MM.1S (cell line): Measurements from ENCODE around the gene FAM43A.

Source experiments
- DNase-seq: peaks from one replicate; pipeline ENCODE4 v3.0.0-alpha.2; 2015
- H2AFZ ChIP-seq: fragments of 300-600 bp; sonication (generic); 2 replicates; pipeline ENCODE4 v1.6.0; 2016; ENCODE audit warnings: antibody characterized with exemption, low read length
- H3F3A ChIP-seq: fragments of 300-600 bp; sonication (generic); 2 replicates; pipeline ENCODE4 v1.6.1; 2016; ENCODE audit warnings: mild to moderate bottlenecking, antibody characterized with exemption, low read length, moderate library complexity, mixed read lengths; ENCODE audit not compliant: insufficient read depth
- H3K27ac ChIP-seq: fragments of 300-600 bp; sonication (generic); 2 replicates; pipeline ENCODE4 v1.5.1; 2016; ENCODE audit warnings: mild to moderate bottlenecking, low read length
- H3K27me3 ChIP-seq: fragments of 300-600 bp; sonication (generic); replicated peaks from 2 replicates; pipeline ENCODE4 v1.6.0; 2016; ENCODE audit warnings: low read length; ENCODE audit not compliant: insufficient read depth
- H3K36me3 ChIP-seq: fragments of 300-600 bp; sonication (generic); replicated peaks from 2 replicates; pipeline ENCODE4 v1.6.1; 2016; ENCODE audit warnings: mild to moderate bottlenecking, low read length, mixed read lengths; ENCODE audit not compliant: insufficient read depth
- H3K4me1 ChIP-seq: fragments of 300-600 bp; sonication (generic); 2 replicates; pipeline ENCODE4 v1.6.1; 2016; ENCODE audit warnings: low read length, mixed read lengths
- H3K4me2 ChIP-seq: fragments of 300-600 bp; sonication (generic); 2 replicates; pipeline ENCODE4 v1.6.0; 2016; ENCODE audit warnings: low read depth, low read length
- H3K4me3 ChIP-seq: fragments of 300-600 bp; sonication (generic); 2 replicates; pipeline ENCODE4 v1.5.1; 2016; ENCODE audit warnings: low read length, mixed read lengths
- H3K79me2 ChIP-seq: fragments of 300-600 bp; sonication (generic); 2 replicates; pipeline ENCODE4 v1.6.1; 2016; ENCODE audit warnings: mixed run types, low read length, mixed read lengths
- H3K9ac ChIP-seq: fragments of 300-600 bp; sonication (generic); 2 replicates; pipeline ENCODE4 v1.6.1; 2016; ENCODE audit warnings: low read length, mixed read lengths
- H3K9me2 ChIP-seq: fragments of 300-600 bp; sonication (generic); replicated peaks from 2 replicates; pipeline ENCODE4 v1.6.1; 2016; ENCODE audit warnings: mild to moderate bottlenecking, low read length, mixed read lengths; ENCODE audit not compliant: insufficient read depth
- H3K9me3 ChIP-seq: fragments of 300-600 bp; sonication (generic); replicated peaks from 2 replicates; pipeline ENCODE4 v1.6.1; 2016; ENCODE audit warnings: mild to moderate bottlenecking, low read length, mixed read lengths; ENCODE audit not compliant: insufficient read depth
- H4K20me1 ChIP-seq: fragments of 300-600 bp; sonication (generic); 2 replicates; pipeline ENCODE4 v1.6.1; 2016; ENCODE audit warnings: mild to moderate bottlenecking, low read length, moderate library complexity, mixed read lengths; ENCODE audit not compliant: insufficient read depth
- CTCF ChIP-seq: fragments of 300-600 bp; sonication (generic); IDR thresholded peaks from 2 replicates; pipeline ENCODE4 v1.5.1; 2016; ENCODE audit warnings: antibody characterized with exemption, low read length, mixed read lengths
- EZH2 ChIP-seq: fragments of 300-600 bp; sonication (generic); optimal IDR thresholded peaks from 2 replicates; pipeline ENCODE3; 2017; ENCODE audit warnings: low read depth, mild to moderate bottlenecking, antibody characterized with exemption, low read length, mixed read lengths
- EZH2phosphoT487 ChIP-seq: fragments of 300-600 bp; sonication (generic); IDR thresholded peaks from 2 replicates; pipeline ENCODE4 v1.6.1; 2018; ENCODE audit warnings: antibody characterized with exemption, low read length

Gene FAM43A

GRCh38 chr3:194718079-194718478 lies 32.4 kb downstream of the FAM43A start:
- Histone ChIP-seq H3K27ac (no peak overlapping the region), H3K4me3 (no peak overlapping the region), H3K4me2 (no peak overlapping the region), H4K20me1 (no peaks in the 10 kb centered on the region), H3K4me1 (no peaks in the 10 kb centered on the region), H3K9me3 (no peaks in the 10 kb centered on the region), H3K79me2 (no peaks in the 10 kb centered on the region), H3K36me3 (no peaks in the 10 kb centered on the region), H3K9ac (no peak overlapping the region), H3F3A (no peaks in the 10 kb centered on the region), H3K27me3 (no peaks in the 10 kb centered on the region), H2AFZ (no peak overlapping the region), H3K9me2 (no peaks in the 10 kb centered on the region)
- TF ChIP-seq EZH2 (no peak), CTCF (no peak), EZH2phosphoT487 (no peak)
- no peak for DNase-seq

GRCh38 chr3:194720048-194720447 lies 34.4 kb downstream of the FAM43A start:
- no peak for DNase-seq
- Histone ChIP-seq H3K36me3 (no peaks in the 10 kb centered on the region), H3K9ac (no peak overlapping the region), H4K20me1 (no peaks in the 10 kb centered on the region), H3K4me1 (no peaks in the 10 kb centered on the region), H3K79me2 (no peaks in the 10 kb centered on the region), H3K27me3 (no peaks in the 10 kb centered on the region), H2AFZ (no peak overlapping the region), H3K27ac (no peak overlapping the region), H3K9me2 (no peaks in the 10 kb centered on the region), H3F3A (no peaks in the 10 kb centered on the region), H3K4me3 (no peak overlapping the region), H3K9me3 (no peaks in the 10 kb centered on the region), H3K4me2 (no peak overlapping the region)
- TF ChIP-seq CTCF (no peak), EZH2 (no peak), EZH2phosphoT487 (no peak)

- H3K4me1 ChIP-seq, result no peaks in the 10 kb centered on the region
- H3K27me3 ChIP-seq, result no peaks in the 10 kb centered on the region
- no peak for TF ChIP-seq EZH2phosphoT487
- no peak for TF ChIP-seq EZH2
- no peak for TF ChIP-seq CTCF
- no peak overlapping the region for H3K4me2 ChIP-seq
- no peaks in the 10 kb centered on the region for H3K9me2 ChIP-seq
- no peak overlapping the region for H3K9ac ChIP-seq
- DNase-seq, result no peak
- H2AFZ ChIP-seq, result no peak overlapping the region
- no peaks in the 10 kb centered on the region for H3F3A ChIP-seq
- H3K27ac ChIP-seq, result no peak overlapping the region
- no peaks in the 10 kb centered on the region for H3K36me3 ChIP-seq
- H3K4me3 ChIP-seq, result no peak overlapping the region
- H4K20me1 ChIP-seq, result no peaks in the 10 kb centered on the region
- no peaks in the 10 kb centered on the region for H3K79me2 ChIP-seq
- H3K9me3 ChIP-seq, result no peaks in the 10 kb centered on the region
Measured at GRCh38 chr3:194723846-194724618, 38.3 kb downstream of the FAM43A start.
